A673 (cell line): ENCODE data around the gene SMIM45.

ENCODE experiments used
- EZH2 ChIP-seq: fragments of 200-600 bp; sonication (generic); IDR thresholded peaks from 2 replicates; pipeline ENCODE4 v1.6.1; 2017; ENCODE audit warnings: borderline replicate concordance, low read depth, mild to moderate bottlenecking, mixed read lengths, antibody characterized with exemption, low read length; ENCODE audit not compliant: poor library complexity, severe bottlenecking
- TF ChIP-seq, protein P1 (sequence below): fragments of 300-800, 200-600 bp; sonication (generic); conservative IDR thresholded peaks from 2 replicates; pipeline ENCODE4 v1.5.1; 2017; ENCODE audit warnings: low read depth, mild to moderate bottlenecking, antibody characterized with exemption, low read length, moderate library complexity, mixed read lengths

DNA sequence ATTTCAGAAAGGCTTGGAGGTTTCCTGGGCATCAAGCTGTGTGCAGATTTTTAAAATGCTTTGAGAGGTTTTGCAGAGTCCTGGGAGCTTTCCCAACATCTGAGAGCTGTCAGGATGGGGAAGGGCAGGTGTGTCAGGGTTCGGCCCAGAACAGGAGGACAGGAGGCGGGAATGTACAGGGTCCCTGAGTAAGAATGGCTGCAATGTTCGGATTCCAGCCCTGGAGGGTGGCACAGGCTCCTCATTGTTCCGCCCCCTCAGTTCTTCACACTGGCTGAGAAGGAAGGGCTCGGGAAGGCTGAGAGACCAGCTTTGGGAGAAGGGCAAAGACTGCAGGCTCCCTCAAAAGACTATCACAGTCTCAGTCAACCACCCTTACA, 12.2 kb downstream of the SMIM45 start:
- TF ChIP-seq, protein P1, sequence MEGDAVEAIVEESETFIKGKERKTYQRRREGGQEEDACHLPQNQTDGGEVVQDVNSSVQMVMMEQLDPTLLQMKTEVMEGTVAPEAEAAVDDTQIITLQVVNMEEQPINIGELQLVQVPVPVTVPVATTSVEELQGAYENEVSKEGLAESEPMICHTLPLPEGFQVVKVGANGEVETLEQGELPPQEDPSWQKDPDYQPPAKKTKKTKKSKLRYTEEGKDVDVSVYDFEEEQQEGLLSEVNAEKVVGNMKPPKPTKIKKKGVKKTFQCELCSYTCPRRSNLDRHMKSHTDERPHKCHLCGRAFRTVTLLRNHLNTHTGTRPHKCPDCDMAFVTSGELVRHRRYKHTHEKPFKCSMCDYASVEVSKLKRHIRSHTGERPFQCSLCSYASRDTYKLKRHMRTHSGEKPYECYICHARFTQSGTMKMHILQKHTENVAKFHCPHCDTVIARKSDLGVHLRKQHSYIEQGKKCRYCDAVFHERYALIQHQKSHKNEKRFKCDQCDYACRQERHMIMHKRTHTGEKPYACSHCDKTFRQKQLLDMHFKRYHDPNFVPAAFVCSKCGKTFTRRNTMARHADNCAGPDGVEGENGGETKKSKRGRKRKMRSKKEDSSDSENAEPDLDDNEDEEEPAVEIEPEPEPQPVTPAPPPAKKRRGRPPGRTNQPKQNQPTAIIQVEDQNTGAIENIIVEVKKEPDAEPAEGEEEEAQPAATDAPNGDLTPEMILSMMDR, result no peak
- no peak for TF ChIP-seq EZH2
